HepG2 (cell line): ENCODE data around the gene HLF. TPM values are rescaled to one million over a fixed set of nuclear protein-coding genes. Genes with fewer than 3 reads are reported as not detected.

Experiments
- ARNT ChIP-seq: fragments of 450-650 bp; IDR thresholded peaks from 2 replicates; pipeline ENCODE4 v1.6.1; 2017
- CEBPB ChIP-seq: IDR thresholded peaks from 2 replicates; pipeline ENCODE4 v1.6.1; 2011; ENCODE audit warnings: low read depth, low read length, improper control_type of control experiment, borderline replicate concordance
- CREB1 ChIP-seq, 2 experiments: fragments of 450-650 bp in 1 of 2; IDR thresholded peaks; 2 replicates each; pipeline ENCODE4 v1.6.1; 2016 to 2017; ENCODE audit warnings: control low read depth in 1 of 2, mild to moderate bottlenecking in 1 of 2, missing compliant biosample characterization in 1 of 2, missing genetic modification characterization in 1 of 2
- DPF2 ChIP-seq: sonication (generic); formaldehyde crosslinking; IDR thresholded peaks from 2 replicates; pipeline ENCODE4 v1.4.0; 2020; ENCODE audit warnings: mild to moderate bottlenecking, low read depth, missing genetic modification reagents, borderline replicate concordance
- HNF4G ChIP-seq, 2 experiments: sonication (generic) in 1 of 2; formaldehyde crosslinking in 1 of 2; IDR thresholded peaks; 2 replicates each; pipeline versions ENCODE4 v1.4.0 to v1.6.1; 2011 to 2020; ENCODE audit warnings: borderline replicate concordance in 2 of 2, low read depth in 2 of 2, mild to moderate bottlenecking in 2 of 2, low read length in 1 of 2, missing genetic modification reagents in 1 of 2, moderate library complexity in 1 of 2
- MYNN ChIP-seq: sonication (generic); formaldehyde crosslinking; IDR thresholded peaks from 2 replicates; pipeline ENCODE4 v1.4.0; 2020; ENCODE audit warnings: mild to moderate bottlenecking, low read depth, missing genetic modification reagents
- SIN3A ChIP-seq: IDR thresholded peaks from 2 replicates; pipeline ENCODE4 v1.6.1; 2011; ENCODE audit warnings: low read depth, mild to moderate bottlenecking, control low read depth, low read length, borderline replicate concordance
- SKI ChIP-seq: fragments of 450-650 bp; IDR thresholded peaks from one replicate; pipeline ENCODE4 v1.6.1; 2018; ENCODE audit warnings: mild to moderate bottlenecking; ENCODE audit not compliant: partially characterized antibody
- SPEN ChIP-seq: sonication (generic); formaldehyde crosslinking; IDR thresholded peaks from 2 replicates; pipeline ENCODE4 v1.5.1; 2020; ENCODE audit warnings: low read depth, mild to moderate bottlenecking, missing genetic modification reagents
- TCF7 ChIP-seq: sonication (generic); IDR thresholded peaks from 2 replicates; pipeline ENCODE4 v1.6.1; 2016; ENCODE audit warnings: antibody characterized with exemption, low read depth
- TFDP2 ChIP-seq: sonication (generic); formaldehyde crosslinking; IDR thresholded peaks from 2 replicates; pipeline ENCODE4 v1.4.0; 2020; ENCODE audit warnings: missing genetic modification reagents
- UBTF ChIP-seq: sonication (generic); formaldehyde crosslinking; IDR thresholded peaks from 2 replicates; pipeline ENCODE4 v1.4.0; 2020; ENCODE audit warnings: mild to moderate bottlenecking, missing genetic modification reagents
- ZBTB43 ChIP-seq: sonication (generic); formaldehyde crosslinking; conservative IDR thresholded peaks from 2 replicates; pipeline ENCODE4 v1.4.0; 2020; ENCODE audit warnings: missing genetic modification reagents
- ZMYM3 ChIP-seq: sonication (generic); formaldehyde crosslinking; IDR thresholded peaks from 2 replicates; pipeline ENCODE4 v1.5.1; 2020; ENCODE audit warnings: mild to moderate bottlenecking, missing genetic modification reagents
- ZNF143 ChIP-seq: sonication (generic); formaldehyde crosslinking; IDR thresholded peaks from 2 replicates; pipeline ENCODE4 v1.4.0; 2020; ENCODE audit warnings: missing genetic modification reagents
- ZNF292 ChIP-seq: sonication (generic); formaldehyde crosslinking; IDR thresholded peaks from 2 replicates; pipeline ENCODE4 v1.8.1; 2022; ENCODE audit warnings: mild to moderate bottlenecking, low read depth, missing genetic modification reagents, borderline replicate concordance
- ZNF331 ChIP-seq: sonication (generic); formaldehyde crosslinking; IDR thresholded peaks from 2 replicates; pipeline ENCODE4 v1.4.0; 2020; ENCODE audit warnings: missing genetic modification reagents
- ZNF614 ChIP-seq: IDR thresholded peaks from 2 replicates; pipeline ENCODE4 v1.6.1; 2018; ENCODE audit warnings: missing biosample characterization, missing genetic modification reagents, inconsistent platforms, borderline replicate concordance
- ZNF629 ChIP-seq: sonication (generic); formaldehyde crosslinking; conservative IDR thresholded peaks from 2 replicates; pipeline ENCODE4 v1.5.0; 2020; ENCODE audit warnings: missing genetic modification reagents
- ZNF713 ChIP-seq: sonication (generic); formaldehyde crosslinking; IDR thresholded peaks from 2 replicates; pipeline ENCODE4 v1.4.0; 2020; ENCODE audit warnings: mild to moderate bottlenecking, missing genetic modification reagents
- ZNF772 ChIP-seq: sonication (generic); formaldehyde crosslinking; IDR thresholded peaks from 2 replicates; pipeline ENCODE4 v1.5.0; 2020; ENCODE audit warnings: mild to moderate bottlenecking, missing genetic modification reagents
- polyA plus RNA-seq, 8 experiments: library from polyadenylated mRNA; depleted of rRNA in 3 of 8; stranded (reverse) in 7 of 8; unstranded in 1 of 8; fragments of >200 nt; fragmentation: Illumina TruSeq in 4 of 8; extraction: Trizol in 4 of 8; gene quantifications; 2 replicates each; pipeline versions ENCODE4 v1.2.1 to v1.2.3, GENCODE V29; 2011 to 2016; ENCODE audit warnings: low read depth in 4 of 8, missing spikeins in 1 of 8, mixed read lengths in 1 of 8; ENCODE audit not compliant: insufficient read depth in 1 of 8
- total RNA-seq, 5 experiments: library from RNA; depleted of rRNA; stranded (reverse); fragments of >200 nt; fragmentation: Illumina TruSeq; extraction: Trizol; gene quantifications; 2 replicates each; pipeline ENCODE4 v1.2.3, GENCODE V29; 2016; ENCODE audit warnings: low read depth in 1 of 5
- TF ChIP-seq, protein P1 (sequence below): IDR thresholded peaks from 2 replicates; pipeline ENCODE4 v1.6.1; 2016

The HLF gene
- total and polyA plus RNA-seq, 2 of the 13 experiments (the other 11 are each of a cell fraction or from before 2014, with no cell fraction given), result 202 to 346 TPM

DNA sequence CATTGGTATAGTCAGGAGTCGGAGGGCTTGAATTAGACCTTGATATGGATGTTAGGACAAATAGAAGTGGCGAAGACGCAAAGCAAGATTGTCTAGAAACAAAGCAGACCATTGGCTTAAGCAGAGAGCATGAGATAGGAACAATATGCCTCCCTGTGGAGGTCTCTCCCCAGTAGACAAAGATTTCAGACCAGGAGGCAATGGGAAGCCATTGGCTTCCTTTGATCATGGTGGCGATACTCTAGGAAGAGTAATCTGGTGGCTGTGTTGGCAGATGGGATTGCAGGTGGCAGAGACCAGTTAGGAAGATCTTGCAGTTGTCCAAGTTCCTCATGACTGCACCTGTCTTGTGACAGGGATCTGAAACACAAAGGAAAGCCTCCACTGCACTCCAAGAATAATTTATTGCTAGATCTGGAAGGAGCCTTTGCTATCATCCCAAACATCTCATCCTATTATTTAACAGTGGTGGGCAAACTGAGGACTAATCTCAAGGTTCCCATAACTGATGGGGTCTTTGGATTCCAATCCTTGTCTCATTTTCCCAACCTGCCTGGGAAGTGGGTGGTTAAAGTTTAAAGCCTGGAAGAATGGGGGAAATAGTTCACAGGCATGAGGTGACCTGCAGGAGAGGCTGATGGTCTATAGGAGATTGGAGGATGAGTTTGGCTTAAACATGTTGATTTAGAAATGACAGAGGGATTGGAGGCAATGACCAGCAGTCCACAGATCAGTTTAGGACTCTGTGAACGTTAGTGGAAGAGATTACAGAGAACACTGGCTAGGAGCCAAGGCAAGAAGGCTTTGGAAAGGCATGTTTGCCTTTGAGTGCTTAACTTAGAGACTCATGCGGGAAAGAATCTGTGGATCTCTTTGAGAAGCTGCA is 37.0 kb downstream of the HLF start (continued):
- TF ChIP-seq ZNF143 (CRISPR knock-in tag) (peak; percentile 53; the same call in 1 of the 2 replicates), SKI (peak; percentile 43), HNF4G (IDR thresholded peaks at IDR 0.05; ENCODE audit: borderline replicate concordance, low read depth, low read length) (peak; percentile 64; the same call in 1 of the 2 replicates), HNF4G (CRISPR knock-in tag; IDR thresholded peaks at IDR 0.05; ENCODE audit: borderline replicate concordance, low read depth) (no peak), ZNF331 (peak; percentile 89), SIN3A (0 out of 2 replicates have a peak, but pooled peaks have one; percentile 38), ZMYM3 (peak; percentile 69; the same call in 1 of the 2 replicates), CEBPB (peak; percentile 37; the same call in 1 of the 2 replicates), ZNF292 (CRISPR knock-in tag) (peak; percentile 57; the same call in 1 of the 2 replicates), SPEN (CRISPR knock-in tag) (peak; percentile 75; the same call in 1 of the 2 replicates), MYNN (no peak), TFDP2 (CRISPR knock-in tag) (0 out of 2 replicates have a peak, but pooled peaks have one; percentile 39), TCF7 (peak; percentile 55), ZNF629 (CRISPR knock-in tag) (peak; percentile 40; the same call in 1 of the 2 replicates), ZNF614 (CRISPR knock-in tag) (peak; percentile 93), ZNF713 (CRISPR knock-in tag) (no peak), CREB1 (IDR thresholded peaks at IDR 0.05) (no peak), CREB1 (CRISPR knock-in tag; IDR thresholded peaks at IDR 0.05) (peak; percentile 36; the same call in 1 of the 2 replicates), ZBTB43 (CRISPR knock-in tag) (peak; percentile 88; the same call in 1 of the 2 replicates), DPF2 (peak; percentile 62; the same call in 1 of the 2 replicates), ZNF772 (CRISPR knock-in tag) (peak; percentile 93), ARNT (no peak), UBTF (CRISPR knock-in tag) (peak; percentile 40; the same call in 1 of the 2 replicates)
- TF ChIP-seq, protein P1, sequence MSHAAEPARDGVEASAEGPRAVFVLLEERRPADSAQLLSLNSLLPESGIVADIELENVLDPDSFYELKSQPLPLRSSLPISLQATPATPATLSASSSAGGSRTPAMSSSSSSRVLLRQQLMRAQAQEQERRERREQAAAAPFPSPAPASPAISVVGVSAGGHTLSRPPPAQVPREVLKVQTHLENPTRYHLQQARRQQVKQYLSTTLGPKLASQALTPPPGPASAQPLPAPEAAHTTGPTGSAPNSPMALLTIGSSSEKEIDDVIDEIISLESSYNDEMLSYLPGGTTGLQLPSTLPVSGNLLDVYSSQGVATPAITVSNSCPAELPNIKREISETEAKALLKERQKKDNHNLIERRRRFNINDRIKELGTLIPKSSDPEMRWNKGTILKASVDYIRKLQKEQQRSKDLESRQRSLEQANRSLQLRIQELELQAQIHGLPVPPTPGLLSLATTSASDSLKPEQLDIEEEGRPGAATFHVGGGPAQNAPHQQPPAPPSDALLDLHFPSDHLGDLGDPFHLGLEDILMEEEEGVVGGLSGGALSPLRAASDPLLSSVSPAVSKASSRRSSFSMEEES (CRISPR knock-in tag), result peak; percentile 50; the same call in 1 of the 2 replicates
